GM19193 (cell line): Measurements from ENCODE around the gene LDLRAD4.

Experiments used
- POLR2A ChIP-seq: IDR thresholded peaks from 4 replicates; pipeline ENCODE4 v1.6.1; 2011; ENCODE audit not compliant: insufficient read depth, insufficient read length; ENCODE audit errors: extremely low read depth

Gene LDLRAD4

DNA sequence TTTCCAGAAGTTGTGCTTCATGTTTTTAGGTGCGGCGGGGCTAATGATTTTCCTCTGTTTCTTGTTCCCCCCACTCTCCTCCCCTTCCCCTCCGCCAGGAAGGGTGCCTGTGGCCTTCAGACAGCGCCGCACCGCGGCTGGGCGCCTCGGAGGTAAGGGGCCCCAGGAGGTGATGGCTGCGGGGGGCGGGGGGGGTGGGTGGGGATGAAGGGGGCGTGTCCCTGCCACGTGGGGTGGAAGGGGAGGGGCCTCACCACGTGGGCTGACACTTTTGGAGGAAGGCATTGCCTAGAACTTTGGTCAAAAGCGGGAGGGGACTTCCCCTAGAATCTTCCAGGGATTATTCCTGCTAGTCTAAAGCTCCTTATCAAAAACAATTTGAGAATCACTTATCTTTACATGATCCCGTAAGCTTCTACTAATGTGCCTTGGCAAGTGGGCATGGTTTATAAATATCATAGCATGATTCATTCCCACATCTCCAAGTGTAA lies 424.7 kb downstream of the LDLRAD4 start:
- TF ChIP-seq POLR2A, result no peak

DNA sequence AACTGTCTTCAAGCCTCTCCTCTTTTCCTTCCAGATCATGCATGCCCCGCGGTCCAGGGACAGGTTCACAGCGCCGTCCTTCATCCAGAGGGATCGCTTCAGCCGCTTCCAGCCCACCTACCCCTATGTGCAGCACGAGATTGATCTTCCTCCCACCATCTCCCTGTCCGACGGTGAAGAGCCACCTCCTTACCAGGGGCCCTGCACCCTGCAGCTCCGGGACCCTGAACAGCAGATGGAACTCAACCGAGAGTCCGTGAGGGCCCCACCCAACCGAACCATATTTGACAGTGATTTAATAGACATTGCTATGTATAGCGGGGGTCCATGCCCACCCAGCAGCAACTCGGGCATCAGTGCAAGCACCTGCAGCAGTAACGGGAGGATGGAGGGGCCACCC lies 426.5 kb downstream of the LDLRAD4 start:
- no peak for TF ChIP-seq POLR2A

DNA sequence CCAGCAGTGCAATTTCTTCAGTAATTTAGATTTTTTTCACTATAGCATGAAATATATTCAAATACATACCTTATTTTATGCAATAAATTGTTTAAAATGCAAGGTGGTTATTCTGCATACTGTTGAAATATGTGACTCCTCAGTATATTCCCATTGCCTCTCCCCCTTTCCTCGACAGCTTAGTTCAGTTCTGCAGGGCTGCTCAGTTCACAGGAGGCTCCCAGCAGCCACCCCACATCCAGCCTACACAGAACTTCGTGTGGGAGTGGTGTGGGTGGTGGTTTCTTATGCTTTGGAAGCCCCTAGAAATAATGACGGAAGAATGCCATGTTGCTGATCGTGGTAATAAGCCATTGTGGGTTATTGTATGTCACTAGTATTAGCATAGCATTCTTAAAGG lies 428.1 kb downstream of the LDLRAD4 start:
- TF ChIP-seq POLR2A, result no peak

DNA sequence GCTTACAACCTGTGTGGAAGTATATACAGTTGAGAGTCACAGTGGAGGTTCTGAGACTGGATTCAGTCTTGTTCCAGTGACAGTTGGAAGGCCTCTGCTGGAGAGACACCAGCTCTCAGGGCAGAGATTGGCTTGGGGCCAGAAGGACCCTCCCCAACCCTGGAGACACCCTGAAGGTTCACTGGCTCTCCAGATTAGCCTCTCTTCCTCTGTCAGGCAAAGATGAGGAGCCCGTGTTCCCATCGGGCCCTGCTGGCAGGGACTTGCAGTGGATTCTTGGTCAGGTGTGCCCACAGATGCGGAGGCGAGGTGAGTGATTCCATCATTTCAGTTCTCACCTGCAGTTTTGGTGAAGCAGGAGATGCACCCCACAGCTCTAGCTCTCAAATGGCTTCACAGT lies 429.2 kb downstream of the LDLRAD4 start:
- no peak for TF ChIP-seq POLR2A

DNA sequence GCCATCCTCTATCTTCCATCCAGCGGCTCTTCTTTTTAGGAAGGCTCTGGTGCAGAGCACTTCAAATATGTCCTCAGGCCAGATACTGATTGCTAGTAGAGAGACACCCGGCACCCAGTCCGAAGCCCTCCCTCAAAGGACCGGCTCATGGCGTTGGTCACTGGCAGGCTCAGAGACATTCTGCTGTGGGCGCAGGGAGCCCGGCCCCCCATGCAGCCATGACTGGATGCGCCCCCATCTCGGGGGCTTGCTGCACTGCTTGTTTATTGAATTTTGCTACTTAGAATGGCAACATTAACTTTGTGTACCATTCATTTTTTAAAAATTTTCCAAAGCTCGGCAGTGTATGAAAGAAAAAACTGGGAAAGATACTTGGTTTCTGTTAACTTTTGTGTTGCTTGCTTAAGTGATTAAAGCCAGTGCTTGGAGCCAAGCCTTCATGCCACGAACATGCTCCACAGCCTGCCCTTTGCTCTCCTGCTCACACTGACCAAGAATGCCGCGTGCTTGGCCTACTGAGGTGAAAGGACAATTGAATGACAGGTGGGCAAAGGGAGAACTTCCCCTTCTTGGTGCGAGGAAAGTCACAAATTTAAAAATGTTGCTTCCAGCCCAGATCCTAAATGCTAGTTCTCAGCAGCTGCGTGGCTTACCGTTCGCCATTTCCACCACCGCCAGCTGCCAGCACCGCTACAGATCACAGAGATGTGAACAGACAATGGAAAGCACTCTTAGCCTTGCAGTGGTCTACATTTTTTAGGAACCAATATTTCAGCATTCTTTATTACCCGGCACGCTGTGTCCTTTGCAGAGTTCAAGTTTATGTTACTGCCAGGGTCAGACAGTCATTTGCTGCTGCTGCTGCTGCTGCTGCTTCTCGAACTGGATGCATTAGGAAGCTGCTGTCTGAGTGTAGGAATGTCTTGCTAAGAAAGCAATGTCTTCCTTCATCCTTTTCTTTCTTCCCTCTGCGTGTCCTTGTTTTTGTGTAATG lies 431.1 kb downstream of the LDLRAD4 start:
- no peak for TF ChIP-seq POLR2A

DNA sequence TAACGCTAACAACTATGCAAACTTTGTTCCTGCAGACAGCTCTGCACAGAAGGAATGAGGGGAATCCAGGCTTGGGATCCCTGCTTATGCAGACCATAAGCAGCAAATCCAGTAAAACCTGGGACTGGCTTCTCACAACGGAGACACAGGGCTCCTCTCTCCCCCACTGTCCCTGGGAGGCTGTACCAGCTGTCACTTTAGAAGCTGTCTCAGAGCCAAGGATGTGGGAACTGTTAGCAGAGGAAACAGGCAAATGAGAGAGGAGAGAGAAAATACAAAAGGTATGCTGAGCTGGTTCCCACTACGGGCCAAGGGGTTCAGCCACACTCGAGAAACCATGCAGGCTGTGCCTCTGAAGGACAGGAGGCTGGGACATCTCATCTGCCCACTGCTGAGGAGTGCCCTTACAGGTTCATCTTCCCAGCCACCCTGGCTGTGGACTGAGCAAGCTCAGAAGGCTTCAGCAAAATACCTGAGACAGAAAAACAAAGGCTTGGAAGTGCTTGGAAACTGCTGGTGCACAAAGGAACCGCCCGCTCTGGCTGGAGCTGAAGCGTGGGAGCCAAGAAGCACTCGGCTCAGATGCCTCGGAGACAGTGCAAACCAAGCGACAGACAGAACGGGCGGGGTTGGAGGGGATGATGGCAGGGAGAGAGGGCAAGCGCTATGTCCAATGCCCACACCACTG lies 435.3 kb downstream of the LDLRAD4 start:
- TF ChIP-seq POLR2A, result no peak

DNA sequence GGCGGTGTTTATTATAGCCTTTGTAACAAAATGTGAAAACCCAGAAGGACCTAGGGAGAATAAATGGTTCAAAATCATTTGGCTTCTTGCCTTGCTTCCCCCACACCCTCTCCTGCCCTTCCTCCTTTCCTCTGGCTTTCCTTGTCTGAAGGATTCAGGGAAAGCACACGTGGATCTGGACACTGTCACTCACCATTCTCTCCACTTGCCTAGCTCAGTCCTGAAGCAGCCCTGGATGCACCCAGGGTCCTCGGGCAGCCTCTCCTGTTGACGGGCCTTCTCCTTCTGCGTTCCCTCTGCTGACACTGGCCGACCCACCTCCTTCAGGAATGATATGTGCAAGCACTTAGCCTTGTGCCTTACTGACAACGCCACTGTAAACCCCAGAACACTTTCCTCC lies 439.4 kb downstream of the LDLRAD4 start:
- no peak for TF ChIP-seq POLR2A

DNA sequence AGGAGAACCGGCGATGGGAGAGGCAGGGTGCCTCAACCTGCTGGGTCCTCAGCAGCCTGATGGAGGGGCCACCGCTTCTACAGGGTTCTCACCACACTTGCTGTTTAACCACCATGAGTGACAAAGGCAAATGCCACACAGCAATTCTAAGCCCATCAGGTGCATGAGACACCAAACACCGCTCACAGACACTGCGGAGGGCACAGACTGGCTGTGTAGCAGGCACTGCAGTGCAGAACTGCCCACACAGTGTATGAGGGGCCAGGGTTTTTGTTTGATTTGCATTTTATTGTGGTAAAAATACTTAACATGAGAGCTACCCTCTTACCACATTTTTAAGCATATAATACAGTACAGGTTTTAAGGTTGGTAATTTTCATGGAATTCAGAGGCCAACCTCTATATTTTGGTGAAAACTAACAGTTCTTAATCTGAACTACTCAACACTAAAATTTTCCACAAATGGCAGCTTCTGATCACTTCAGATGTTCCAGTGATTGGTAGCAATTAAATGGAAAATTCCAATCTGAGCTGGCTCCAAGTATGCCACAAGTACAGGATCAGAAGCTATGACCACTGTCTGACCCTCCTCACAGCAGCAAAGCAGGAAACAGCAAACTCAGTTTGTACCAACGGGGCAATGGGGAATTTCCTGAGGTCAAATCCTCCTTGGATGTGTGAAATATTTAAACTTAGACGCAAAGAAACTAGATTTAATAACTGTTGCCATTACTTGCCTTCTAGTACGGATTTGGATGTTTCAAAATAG lies 440.1 kb downstream of the LDLRAD4 start:
- no peak for TF ChIP-seq POLR2A

DNA sequence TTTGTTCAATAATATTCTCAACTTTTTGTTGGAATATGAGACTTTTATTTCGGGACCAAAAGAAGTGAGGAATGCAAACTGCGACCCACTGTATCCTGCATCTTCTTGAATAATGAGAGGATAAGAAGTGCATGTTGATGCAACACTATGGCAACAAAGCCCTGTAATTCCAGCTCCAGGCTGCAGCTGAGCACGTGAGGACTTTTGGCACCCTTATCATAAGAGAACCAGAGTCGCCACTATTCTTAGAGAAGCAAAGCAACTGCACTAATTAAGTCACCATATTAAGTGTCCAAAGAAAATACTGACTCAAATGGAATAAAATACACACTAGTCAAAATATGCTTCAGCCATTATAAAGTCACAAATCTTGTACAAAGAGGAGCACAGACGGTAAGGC lies 441.9 kb downstream of the LDLRAD4 start:
- TF ChIP-seq POLR2A, result no peak

DNA sequence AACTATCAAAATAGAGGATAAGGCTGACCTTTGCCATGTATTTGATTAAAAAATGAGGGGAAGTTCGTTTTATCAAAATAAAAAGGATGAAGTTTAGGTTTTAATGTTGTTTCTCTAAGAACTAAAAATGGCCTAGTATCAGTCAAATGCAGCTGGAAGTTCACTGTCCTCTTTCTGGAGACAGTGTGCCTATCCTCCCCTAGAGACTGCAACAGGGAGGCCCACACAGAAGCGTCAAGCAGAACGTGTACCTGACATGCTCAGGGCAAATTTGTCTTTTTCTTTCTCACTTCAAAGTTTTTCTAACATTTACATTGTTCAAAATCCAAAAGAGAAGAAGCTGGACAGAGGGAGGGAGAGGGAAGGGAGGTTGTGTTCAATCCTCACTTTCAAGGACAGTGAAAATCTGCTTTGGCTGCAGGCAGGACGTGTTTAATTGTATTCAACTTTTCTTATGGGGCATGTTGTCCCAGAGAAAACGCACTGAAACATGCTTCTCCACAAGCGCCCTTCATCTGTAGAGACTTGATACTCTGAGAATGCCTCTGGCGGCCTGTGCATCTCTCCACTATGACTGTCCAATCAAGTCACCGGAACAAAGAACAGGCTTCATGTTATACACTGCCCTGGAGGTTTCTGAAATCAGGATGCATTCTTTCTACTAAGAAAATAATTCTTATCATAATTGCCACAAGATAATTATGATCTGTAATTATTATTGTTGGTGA lies 442.7 kb downstream of the LDLRAD4 start:
- no peak for TF ChIP-seq POLR2A

DNA sequence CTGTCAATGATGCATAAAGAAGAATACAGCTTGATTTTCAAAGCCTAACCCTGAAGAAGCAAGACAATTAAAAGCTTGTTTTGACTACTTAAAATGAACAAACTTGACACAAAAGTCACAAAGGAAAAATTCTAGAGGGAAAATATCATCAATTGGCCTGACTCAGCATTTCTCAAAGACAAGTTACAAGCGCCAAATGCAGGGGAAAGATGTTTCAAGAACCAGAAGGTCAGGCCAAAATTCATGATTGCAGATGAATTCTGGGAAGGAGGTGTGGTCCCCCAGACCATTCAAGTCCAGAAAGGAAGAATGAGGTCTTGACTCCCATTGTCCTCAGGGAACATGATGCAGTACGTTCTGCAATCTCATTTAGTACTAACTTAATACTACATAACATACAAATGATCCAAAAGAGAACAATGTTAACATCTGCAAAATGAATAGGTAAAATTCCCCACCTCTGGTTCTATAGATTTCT lies 443.3 kb downstream of the LDLRAD4 start:
- TF ChIP-seq POLR2A, result no peak

DNA sequence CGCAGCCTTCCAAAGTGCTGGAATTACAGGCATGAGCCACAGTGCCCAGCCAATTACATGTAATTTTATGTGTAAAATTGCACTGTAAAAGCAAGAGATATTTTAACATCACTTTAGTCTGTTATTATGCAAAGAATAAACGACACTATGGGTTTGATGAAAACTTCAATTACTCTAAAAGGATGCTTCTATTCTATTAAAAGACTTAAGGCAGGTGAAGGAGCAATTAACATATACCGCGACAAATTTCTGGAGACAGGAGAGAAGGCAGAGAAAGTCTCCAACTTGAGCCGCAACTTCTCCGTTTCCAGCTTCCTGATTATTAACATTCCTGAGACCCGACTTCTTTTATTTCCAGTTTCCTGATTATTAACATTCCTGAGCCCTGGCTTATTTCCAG lies 454.1 kb downstream of the LDLRAD4 start:
- no peak for TF ChIP-seq POLR2A

DNA sequence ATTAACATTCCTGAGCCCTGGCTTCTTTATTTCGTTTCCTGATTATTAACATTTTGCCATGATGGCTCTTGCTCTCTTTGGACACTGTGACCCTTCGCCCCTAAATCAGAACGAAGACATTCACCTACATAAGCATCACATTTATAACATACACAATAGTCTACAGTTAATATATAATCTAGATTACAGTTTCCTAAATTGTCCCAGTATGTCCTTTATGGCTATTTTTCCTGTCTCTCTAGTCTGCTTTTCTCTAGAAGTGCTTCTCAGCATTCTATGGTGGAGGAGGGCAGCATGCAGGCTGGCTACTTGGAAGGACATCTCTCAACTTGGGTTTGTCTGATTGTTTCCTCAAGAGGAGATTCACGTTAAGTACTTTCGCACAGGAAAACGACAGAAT lies 457.9 kb downstream of the LDLRAD4 start:
- no peak for TF ChIP-seq POLR2A

DNA sequence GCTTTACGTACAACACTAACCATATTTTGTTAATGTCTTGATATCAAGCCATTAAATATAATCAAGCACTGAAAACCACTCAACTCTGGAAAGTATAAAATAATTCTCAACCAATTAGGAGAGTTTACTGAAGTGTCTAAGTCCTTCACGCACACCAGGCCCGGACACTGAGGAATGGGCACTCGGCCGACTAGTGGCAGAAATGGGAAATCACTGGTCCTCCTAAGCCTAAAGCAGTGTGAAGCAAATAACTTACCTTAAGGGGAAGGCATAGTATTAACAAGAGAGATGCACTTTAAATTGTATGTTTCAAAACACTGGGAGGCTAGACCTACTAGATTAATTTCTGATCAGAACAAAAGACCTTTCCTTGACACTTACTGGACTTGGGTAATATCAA lies 462.1 kb downstream of the LDLRAD4 start:
- TF ChIP-seq POLR2A, result no peak
